ENCODE results near the gene BRD1.
"Not testable (repeated sequence)": the region's sequence is repeated elsewhere in the genome, so short reads cannot be mapped to it uniquely, and the experiment has no call there.

BRD1 gene

DNA sequence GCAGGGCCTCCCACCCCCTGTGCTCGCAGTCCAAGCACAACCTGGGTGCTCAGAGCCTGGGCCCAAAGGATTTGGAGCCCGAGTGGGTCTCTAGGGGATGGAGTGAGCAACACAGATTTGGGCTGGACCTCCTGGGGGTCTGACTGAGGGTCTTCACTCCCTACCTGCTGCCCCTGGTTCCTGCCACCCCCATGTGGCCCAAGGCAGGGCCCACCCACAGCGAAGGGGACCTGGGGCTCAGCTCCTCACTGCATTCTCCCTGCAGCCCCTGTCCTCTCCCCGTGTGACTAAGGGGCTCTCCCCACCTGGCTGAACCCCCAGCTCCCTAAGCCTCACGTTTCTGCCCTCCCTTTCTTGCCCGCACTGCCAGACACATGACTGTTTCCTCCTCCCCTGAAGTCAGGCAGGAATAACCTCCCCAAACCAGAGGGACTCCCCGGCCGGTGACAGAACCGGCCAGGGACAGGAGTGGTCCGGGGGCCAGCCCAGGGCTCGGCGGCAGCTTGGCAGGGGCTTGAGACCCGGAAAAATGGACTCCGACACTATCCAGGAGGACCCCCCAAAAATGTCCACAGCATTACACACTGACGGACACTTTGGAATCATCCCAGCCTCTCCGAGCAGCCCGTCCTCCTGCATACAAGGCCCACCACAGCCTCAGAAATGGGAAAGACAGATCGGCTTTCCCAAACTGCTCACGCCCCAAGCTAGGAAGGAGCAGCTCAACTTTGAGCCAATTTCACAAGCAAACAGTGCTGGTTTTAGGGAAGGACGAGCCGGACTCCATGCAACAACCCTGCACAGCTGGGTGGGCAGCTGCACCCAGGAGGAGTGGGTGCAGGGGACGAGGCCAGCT is 57.8 kb downstream of the BRD1 start:
- Mint-ChIP-seq H3K27ac (ENCODE audit: low read depth) (no peak overlapping the region), H3K27me3 (no peaks in the 10 kb centered on the region), H3K4me1 (no peaks in the 10 kb centered on the region), H3K9me3 (peaks cover 6% of the 10 kb centered on the region), H3K4me3 (no peak overlapping the region), H3K36me3 (ENCODE audit: insufficient read depth) (peaks cover 29% of the 10 kb centered on the region)
- no peak for DNase-seq (ENCODE audit: low spot score in 2 of 2)
- ATAC-seq (replicated peaks; ENCODE audit: extremely low read depth, poor library complexity, severe bottlenecking): no peak

DNA sequence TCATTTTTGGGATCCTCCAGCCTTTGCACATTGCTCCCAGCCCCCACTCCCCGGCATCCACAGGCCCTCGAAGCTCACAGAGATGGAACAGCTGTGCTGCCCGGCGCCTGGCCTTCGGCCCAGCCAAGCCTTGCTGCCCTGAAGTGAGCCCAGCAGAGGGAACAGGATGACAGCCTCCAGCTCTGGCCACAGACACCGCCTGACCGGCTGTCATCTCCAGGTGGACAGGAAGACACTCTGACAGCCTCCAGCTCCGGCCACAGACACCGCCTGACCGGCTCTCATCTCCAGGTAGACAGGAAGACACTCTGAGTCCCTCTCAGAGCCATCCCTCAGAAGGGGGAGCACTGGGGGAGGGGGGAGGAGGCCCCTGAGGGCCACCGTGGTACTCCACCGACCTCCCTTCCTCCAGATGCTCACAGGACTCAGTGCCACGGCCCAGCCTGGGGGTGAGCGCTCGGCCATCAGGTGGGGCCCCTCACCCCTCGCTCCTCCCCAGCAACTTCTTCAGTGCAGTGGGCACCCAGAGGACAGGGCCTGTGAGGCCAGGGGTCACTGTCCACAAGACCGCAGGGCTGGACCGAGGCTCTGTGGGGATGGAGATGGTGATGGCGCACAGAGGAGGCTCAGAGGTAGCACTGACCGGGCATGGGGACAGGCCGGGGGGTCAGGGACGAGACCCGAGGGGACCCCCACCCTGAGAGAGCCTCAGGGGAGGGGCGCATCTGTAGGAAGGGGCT is 58.6 kb downstream of the BRD1 start:
- Mint-ChIP-seq H3K4me1 (no peaks in the 10 kb centered on the region), H3K27me3 (no peaks in the 10 kb centered on the region), H3K9me3 (peaks cover 6% of the 10 kb centered on the region), H3K27ac (ENCODE audit: low read depth) (no peak overlapping the region), H3K36me3 (ENCODE audit: insufficient read depth) (peaks cover 26% of the 10 kb centered on the region), H3K4me3 (no peak overlapping the region)
- DNase-seq (ENCODE audit: low spot score in 2 of 2) (no peak), ATAC-seq (replicated peaks; ENCODE audit: extremely low read depth, poor library complexity, severe bottlenecking) (no peak)

DNA sequence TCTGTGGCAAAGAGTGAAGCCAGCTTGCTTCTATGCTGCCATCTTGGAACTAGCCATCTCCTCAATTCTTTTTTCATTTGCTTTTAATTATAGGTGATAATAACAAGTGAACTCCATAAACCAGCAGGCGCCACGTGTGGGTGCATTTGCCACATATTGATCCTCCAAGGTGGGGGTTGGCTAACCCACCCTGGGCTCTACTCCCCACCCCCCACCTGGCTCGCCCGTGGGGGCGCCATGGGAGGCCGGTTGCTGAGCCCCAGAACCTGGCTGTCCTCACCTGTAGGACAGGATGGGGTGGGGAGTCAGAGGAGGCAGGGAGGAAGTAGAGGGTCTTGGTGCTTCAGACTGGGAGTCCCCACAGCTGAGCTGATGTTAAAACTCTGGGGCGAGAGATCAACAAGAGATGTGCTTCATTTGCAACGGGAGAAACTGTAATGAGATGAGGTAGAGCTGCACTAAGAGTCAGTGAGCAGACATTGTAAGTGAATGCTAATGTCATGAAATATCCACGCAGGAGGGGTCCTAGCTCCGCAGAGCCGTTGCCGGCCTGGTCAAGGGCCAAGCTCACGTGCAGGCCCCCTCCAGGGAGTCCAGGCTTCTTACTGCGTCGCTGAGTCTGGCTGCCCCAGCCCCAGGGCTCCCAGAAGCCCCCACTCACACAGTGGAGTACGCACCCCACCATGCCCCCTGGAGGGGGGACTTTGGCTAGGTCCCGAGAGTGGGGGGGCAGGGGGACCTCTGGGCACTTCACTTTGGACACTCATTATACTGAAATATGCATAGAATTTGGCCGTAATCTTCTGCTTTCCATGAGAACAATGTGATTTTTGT is 59.4 kb downstream of the BRD1 start:
- DNase-seq (ENCODE audit: low spot score in 2 of 2): no peak
- Mint-ChIP-seq H3K9me3 (peaks cover 6% of the 10 kb centered on the region), H3K4me3 (no peak overlapping the region), H3K4me1 (no peaks in the 10 kb centered on the region), H3K36me3 (ENCODE audit: insufficient read depth) (peaks cover 24% of the 10 kb centered on the region), H3K27me3 (no peaks in the 10 kb centered on the region), H3K27ac (ENCODE audit: low read depth) (no peak overlapping the region)
- ATAC-seq (replicated peaks; ENCODE audit: extremely low read depth, poor library complexity, severe bottlenecking): no peak

DNA sequence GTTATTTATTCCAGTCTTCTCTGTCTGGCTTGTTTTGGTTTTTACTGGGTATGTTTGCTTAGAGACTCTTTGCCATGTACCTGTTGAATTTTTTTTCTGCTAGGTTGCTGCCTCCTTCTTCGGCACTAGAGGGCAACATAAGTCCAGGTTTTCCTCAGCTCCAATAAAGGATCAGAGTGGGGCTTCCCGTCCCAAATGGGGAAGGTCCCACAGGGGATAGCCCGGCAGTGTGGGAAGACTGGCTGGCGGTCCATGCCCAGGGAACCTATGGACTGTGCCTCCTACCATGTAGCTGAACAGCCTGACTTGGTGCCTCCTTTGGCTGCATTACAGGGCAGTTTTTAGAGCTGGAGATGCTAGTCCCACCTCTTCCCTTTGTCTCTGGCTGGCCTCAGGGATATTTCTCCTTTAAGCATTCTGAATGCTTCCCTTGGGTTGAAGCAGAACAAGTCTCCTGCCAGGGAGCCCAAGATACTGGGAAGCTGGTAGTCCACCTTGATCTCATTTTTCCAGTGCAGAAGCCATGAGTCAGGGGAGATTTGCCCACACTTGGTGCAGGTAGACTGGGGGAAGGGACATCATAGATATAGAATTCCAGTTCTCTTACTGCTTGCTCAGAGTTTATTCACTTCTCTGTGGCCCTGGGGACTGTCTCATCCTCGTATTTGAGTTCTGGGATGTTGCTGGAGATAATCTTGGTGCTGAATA is 60.2 kb downstream of the BRD1 start:
- no peak overlapping the region for H3K27ac Mint-ChIP-seq (ENCODE audit: low read depth)
- H3K4me1 Mint-ChIP-seq: no peaks in the 10 kb centered on the region
- H3K27me3 Mint-ChIP-seq: no peaks in the 10 kb centered on the region
- H3K9me3 Mint-ChIP-seq: peaks cover 6% of the 10 kb centered on the region
- peaks cover 20% of the 10 kb centered on the region for H3K36me3 Mint-ChIP-seq (ENCODE audit: insufficient read depth)
- no peak for DNase-seq (ENCODE audit: low spot score in 2 of 2)
- no peak for ATAC-seq (replicated peaks; ENCODE audit: extremely low read depth, poor library complexity, severe bottlenecking)
- no peak overlapping the region for H3K4me3 Mint-ChIP-seq

DNA sequence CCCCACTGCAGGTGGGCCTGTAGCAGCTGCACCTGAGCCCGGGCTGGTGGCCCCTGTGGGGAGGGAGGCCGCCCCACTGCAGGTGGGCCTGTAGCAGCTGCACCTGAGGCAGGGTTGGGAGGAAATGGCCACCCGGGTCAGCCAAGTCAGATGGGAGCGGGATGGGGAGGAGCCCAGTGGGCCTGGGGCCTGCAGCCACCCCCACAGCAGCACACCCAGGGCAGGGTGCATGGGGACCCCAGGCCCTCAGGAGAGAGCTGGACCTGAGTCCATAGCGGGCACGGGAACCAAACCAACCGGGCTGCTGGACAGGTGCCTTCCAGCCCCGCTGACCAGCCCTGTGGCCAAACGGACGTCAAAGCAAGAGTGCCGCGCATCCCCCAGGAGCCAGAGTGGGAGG is 61.7 kb downstream of the BRD1 start:
- Mint-ChIP-seq H3K36me3 (ENCODE audit: insufficient read depth) (peaks cover 13% of the 10 kb centered on the region), H3K27me3 (no peaks in the 10 kb centered on the region), H3K4me3 (no peak overlapping the region), H3K27ac (ENCODE audit: low read depth) (no peak overlapping the region), H3K4me1 (peaks cover 4% of the 10 kb centered on the region), H3K9me3 (peaks cover 6% of the 10 kb centered on the region)
- ATAC-seq (replicated peaks; ENCODE audit: extremely low read depth, poor library complexity, severe bottlenecking): no peak
- no peak for DNase-seq (ENCODE audit: low spot score in 2 of 2)

DNA sequence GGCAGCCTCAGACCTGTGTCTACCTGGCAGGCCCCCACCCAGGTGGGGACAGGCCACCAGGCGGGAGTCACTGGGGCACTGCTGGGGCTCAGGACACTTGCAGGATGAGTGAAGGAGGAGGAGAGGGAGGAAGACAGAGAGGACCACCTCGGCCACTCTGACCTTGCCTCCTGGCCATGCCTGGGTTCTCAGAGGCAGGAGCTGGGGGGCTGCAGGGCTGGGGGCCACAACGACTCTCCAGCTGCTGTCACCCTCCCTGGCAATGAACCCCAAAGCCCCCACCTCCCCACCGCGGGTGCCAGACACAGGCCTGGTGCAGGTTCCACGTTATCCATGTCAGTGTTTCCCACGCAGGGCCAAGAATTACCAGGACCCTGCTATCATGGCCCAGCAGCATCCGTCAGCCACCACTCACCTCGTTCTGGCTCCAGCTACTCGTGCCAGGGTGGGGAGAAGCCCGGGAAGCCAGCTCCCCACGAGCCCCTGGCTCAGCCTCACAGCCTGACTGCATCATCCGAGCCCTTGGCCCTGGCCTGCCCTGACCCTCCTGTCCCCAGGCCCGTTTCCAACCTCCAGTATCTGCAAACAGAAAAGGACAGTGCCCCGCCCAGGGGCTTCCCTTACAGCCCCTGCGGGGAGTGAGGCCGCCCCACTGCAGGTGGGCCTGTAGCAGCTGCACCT is 62.4 kb downstream of the BRD1 start:
- Mint-ChIP-seq H3K27ac (ENCODE audit: low read depth) (no peak overlapping the region), H3K9me3 (peaks cover 6% of the 10 kb centered on the region), H3K36me3 (ENCODE audit: insufficient read depth) (peaks cover 11% of the 10 kb centered on the region), H3K4me1 (peaks cover 8% of the 10 kb centered on the region), H3K27me3 (no peaks in the 10 kb centered on the region), H3K4me3 (no peak overlapping the region)
- ATAC-seq (replicated peaks; ENCODE audit: extremely low read depth, poor library complexity, severe bottlenecking) (no peak), DNase-seq (ENCODE audit: low spot score in 2 of 2) (no peak)

GRCh38 chr22:49764127-49764581 is 63.5 kb downstream of the BRD1 start:
- no peak overlapping the region for H3K27ac Mint-ChIP-seq (ENCODE audit: low read depth)
- peaks cover 12% of the 10 kb centered on the region for H3K36me3 Mint-ChIP-seq (ENCODE audit: insufficient read depth)
- no peak overlapping the region for H3K4me3 Mint-ChIP-seq
- DNase-seq (ENCODE audit: low spot score in 2 of 2) (no peak), ATAC-seq (replicated peaks; ENCODE audit: extremely low read depth, poor library complexity, severe bottlenecking) (no peak)
- peaks cover 8% of the 10 kb centered on the region for H3K4me1 Mint-ChIP-seq
- no peaks in the 10 kb centered on the region for H3K27me3 Mint-ChIP-seq
- peaks cover 6% of the 10 kb centered on the region for H3K9me3 Mint-ChIP-seq

DNA sequence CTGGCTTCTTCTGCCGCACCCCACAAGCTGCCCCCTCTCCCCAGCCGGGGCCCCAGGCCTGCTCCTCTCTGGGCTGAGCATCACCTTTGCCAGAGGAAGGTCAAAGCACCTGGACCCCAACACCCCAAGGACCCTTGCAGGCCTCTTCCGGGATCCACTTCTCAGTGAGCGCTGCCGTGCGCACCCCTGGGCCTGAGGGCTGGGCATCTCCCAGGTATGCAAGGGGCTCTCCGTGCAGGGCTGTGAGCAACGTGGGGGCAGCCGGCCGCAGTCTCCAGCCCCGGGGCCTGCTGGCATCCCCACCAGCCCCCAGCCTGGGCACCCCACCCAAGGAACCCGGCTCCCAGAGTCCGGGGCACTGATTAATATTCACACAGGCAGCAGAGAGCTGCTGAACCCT is 64.0 kb downstream of the BRD1 start:
- Mint-ChIP-seq H3K4me1 (peaks cover 8% of the 10 kb centered on the region), H3K27ac (ENCODE audit: low read depth) (no peak overlapping the region), H3K27me3 (no peaks in the 10 kb centered on the region), H3K4me3 (no peak overlapping the region), H3K9me3 (peaks cover 6% of the 10 kb centered on the region), H3K36me3 (ENCODE audit: insufficient read depth) (peaks cover 9% of the 10 kb centered on the region)
- ATAC-seq (replicated peaks; ENCODE audit: extremely low read depth, poor library complexity, severe bottlenecking): no peak
- DNase-seq (ENCODE audit: low spot score in 2 of 2): no peak

GRCh38 chr22:49763138-49763537 is 64.5 kb downstream of the BRD1 start:
- Mint-ChIP-seq H3K4me1 (peaks cover 8% of the 10 kb centered on the region), H3K36me3 (ENCODE audit: insufficient read depth) (peaks cover 8% of the 10 kb centered on the region), H3K27me3 (no peaks in the 10 kb centered on the region), H3K9me3 (peaks cover 6% of the 10 kb centered on the region), H3K4me3 (no peak overlapping the region), H3K27ac (ENCODE audit: low read depth) (no peak overlapping the region)
- ATAC-seq (replicated peaks; ENCODE audit: extremely low read depth, poor library complexity, severe bottlenecking): no peak
- DNase-seq (ENCODE audit: low spot score in 2 of 2): no peak

GRCh38 chr22:49762571-49762970 is 65.1 kb downstream of the BRD1 start:
- not testable (repeated sequence) for DNase-seq (ENCODE audit: low spot score in 2 of 2); H3K27ac Mint-ChIP-seq (ENCODE audit: low read depth); H3K4me3 Mint-ChIP-seq; H3K4me1 Mint-ChIP-seq; H3K36me3 Mint-ChIP-seq (ENCODE audit: insufficient read depth); H3K27me3 Mint-ChIP-seq; ATAC-seq (replicated peaks; ENCODE audit: extremely low read depth, poor library complexity, severe bottlenecking); H3K9me3 Mint-ChIP-seq

- no peaks in the 10 kb centered on the region for H3K27me3 Mint-ChIP-seq
- ATAC-seq (replicated peaks; ENCODE audit: extremely low read depth, poor library complexity, severe bottlenecking) (no peak), DNase-seq (ENCODE audit: low spot score in 2 of 2) (no peak)
- peaks cover 7% of the 10 kb centered on the region for H3K36me3 Mint-ChIP-seq (ENCODE audit: insufficient read depth)
- peaks cover 8% of the 10 kb centered on the region for H3K4me1 Mint-ChIP-seq
- H3K4me3 Mint-ChIP-seq: no peak overlapping the region
- H3K27ac Mint-ChIP-seq (ENCODE audit: low read depth): no peak overlapping the region
- H3K9me3 Mint-ChIP-seq: no peaks in the 10 kb centered on the region
These were observed 65.8 kb downstream of the BRD1 start for GRCh38 chr22:49761836-49762235.

Measured in central memory CD8-positive, alpha-beta T cell (primary cell).